Activated CD4-positive, alpha-beta T cell treated with anti-CD3 and anti-CD28 coated beads for 1 hour (primary cell): ENCODE measurements around the gene FRRS1.

ENCODE experiments used
- DNase-seq: peaks from one replicate; pipeline ENCODE4 v3.0.0-alpha.2; 2020

Gene FRRS1

DNA sequence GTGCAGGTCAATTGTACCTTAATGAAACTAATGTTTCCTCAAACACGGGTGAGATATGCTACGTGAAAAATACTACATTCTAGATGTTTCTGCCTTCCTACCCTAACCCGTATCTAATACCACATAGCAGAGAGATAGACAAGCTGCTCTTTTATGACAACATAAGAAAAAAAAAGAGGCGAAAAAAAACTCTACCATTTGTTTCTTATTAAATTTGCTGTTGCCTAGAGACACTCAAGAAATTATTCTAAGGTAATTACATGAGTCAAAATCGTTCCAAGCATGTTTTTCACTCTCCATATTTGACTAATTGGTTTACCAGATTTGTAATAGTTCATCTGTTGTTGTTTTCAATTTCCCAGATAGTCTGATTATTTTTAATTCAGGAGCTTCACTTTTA is 93.1 kb downstream of the FRRS1 start:
- no peak for DNase-seq

DNA sequence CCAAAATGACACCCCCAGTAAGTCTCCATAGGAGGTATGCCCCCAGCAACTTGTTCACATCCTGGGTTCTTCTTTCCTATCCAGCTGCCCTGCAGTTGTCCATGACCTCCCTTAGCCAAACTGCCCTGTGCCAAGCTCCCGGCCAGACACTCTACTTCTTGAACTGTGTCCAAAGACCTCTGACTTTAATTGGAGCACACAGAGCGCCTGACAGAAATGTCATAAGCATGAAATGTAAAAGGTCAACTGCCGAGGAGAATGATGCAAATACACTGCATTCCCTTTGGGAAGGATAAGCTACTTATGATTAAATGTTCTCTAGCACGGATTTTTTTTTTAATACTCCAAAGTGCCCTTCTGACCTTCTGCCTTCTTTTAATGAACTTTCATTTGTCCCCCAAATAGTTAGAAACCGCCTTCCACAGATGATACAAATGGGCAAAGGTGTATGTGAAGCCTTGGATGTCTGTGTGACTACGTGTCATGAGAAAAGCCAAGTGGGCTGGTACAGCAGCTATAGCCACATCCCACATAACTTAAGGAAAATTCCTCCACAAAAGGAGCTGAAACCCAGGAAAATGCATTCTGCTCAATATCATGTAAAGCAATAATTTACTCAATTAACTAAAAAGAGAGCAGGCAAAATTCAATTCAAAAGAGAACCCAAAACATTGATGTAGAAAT is 93.8 kb downstream of the FRRS1 start:
- no peak for DNase-seq

DNA sequence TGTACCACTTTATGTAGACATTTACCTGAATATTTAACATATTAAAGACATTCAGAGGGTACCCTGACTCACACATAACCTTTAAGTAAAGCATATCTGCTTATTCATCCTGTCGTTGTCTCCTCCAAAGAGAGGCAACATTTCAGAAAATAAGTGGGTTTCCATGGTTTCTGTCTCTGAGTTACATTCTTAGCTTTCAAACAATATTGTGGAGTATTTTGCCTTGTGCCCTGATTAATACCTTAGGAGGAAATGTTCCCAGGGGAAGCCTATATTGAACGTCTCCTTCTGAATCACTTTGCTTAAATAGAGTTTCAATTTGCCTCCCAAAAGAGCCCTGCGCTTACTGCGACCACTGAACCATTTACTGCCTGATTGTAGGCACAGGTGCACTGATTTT is 94.4 kb downstream of the FRRS1 start:
- DNase-seq: no peak

DNA sequence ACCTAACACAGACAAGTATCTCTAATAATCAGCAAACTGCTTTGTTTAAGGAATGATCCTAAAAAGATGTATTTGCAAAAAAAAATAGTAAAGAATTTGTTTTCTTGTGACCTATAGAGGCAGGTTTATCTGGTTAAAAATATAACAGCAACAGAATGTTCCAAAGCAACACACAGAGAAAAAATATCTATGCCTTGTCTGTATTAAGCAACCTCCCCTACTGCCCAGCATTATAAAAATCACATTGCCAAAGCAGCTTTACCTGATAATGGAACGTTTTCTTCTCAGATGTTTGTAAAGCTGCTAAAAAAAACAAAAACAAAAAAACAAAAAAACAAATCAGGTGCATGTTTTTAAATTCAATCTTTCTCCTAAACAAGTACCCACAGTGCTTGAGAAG is 95.9 kb downstream of the FRRS1 start:
- DNase-seq: no peak

DNA sequence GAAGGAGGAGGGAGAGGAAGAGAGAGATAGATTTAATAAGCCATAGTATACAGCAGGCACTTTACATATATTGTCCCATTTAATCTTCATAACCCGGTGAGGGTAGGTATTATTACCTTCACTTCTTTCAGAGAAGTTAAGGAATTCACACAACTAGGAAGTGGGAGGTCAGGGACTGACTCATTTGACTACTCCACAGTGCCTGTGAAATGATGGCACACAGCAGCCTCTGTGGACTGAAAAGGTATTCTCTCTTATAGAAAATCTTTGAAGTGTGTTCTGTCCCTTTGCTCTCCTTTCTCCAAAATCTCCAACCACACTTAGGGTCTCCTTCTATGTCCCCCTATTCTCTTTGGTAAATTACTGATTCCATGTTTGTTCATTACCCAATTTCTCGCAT is 96.6 kb downstream of the FRRS1 start:
- DNase-seq: no peak

DNA sequence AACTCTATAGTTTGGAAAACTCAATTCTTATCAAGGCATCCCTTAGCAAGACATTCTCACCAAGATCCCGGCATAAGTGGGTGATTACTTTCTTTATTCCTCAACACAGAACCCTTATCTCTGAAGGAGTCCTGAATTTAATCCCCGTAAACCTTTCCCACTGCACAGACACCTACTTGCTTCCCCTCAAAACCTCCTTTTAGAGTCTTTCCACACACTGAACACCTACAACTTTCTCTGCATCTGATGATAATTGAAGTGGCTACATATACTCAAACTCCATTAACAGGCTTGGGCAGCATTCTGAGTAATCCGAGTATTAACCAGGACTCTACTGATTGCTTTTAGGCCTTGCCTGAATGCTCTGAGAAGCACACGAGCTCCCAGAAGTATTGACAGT is 97.1 kb downstream of the FRRS1 start:
- no peak for DNase-seq

DNA sequence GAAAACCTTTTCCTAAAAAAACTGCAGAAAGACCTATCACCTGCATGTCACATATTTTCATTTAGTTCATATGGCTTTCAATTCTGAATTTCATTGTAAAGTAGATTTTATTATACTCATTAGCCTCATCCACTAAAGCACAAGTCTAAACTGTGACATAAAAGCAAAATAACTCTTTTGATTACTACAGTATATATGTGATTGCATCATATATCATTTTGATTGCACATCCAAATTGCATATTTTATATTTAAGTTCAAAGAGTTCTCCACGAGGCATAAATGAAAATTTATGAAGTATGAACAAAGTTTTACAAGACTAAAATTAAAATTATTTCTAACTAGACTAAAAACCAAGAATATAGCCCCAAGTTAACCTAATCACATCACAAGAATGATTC is 101.2 kb downstream of the FRRS1 start:
- DNase-seq: no peak

DNA sequence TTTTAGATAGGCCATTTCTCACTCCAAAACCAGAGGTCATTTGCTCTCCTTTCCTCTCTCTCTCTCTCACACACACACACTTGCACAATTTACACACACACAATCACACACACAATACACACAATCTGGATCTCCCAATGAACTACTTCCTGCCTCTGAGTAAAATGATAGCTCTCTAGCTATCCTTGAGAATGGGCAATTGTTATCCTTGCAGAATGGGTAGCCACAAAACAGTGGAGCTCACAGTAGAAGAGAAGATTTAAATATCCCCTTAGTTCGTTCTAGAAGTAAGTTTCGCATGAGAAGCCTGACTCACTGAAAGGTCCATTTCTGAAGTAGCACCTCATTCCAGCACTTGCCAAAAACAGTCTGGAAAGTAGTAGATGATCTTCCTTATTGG is 102.9 kb downstream of the FRRS1 start:
- no peak for DNase-seq

DNA sequence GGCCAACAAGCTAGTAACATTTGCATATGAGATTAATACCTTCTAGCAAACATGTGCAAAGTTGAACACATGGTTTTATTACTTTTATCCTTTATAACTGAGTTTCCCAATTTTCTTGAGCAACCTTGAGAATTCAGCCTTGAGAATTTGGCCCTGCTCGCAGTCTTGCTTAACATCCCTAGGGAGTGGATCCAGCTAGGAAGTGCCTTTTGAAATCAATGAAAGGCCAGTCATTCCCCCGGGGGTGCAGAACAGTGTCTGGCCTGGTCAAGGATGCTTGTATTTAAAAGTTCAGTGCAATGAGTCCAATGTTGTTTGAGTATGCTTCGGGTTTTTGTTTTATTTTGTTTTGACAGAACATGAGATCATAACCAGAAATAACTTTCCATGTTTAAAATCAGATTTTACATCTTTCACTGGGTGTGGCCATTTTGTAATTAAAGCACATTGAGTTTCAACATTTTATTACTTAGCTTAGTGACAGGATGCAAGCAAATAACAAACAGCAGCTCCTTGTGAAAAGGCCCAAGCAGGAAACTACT is 103.8 kb downstream of the FRRS1 start:
- no peak for DNase-seq

DNA sequence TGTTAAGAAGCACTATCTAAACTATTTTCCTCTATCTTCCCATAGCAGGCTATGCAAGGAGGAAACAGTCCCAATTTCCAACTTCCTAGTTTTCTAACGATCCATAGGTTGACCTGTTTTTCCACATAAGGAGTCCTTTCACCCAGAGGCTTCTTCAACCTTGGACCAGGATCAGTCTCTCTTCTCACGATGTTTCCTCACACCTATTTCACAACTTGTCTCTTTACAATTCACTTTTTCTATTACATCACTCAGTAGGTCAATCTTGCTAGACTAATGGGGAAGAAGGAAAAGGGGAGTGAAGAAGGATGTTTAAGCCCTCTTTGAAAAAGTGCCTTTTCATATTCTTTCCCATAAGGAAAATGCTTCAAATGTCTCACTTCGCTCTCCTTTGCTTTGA is 104.7 kb downstream of the FRRS1 start:
- no peak for DNase-seq

DNA sequence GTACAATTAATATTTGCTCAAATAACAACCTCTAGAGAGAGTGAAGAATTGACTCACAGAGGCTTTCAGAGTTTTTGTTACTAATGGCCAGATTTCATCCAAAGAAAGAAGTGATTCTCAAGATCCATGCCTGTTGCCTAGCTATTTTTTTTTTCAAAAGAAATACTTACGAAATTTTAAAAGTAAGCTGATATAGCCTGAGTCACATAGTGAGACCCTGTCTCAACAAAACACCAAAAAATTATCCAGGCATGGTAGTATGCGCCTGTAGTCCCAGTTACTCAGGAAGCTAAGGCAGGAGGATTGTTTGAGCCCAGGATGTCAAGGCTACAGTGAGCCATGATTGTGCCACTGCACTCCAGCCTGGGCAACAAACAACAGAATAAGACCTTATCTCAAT is 105.9 kb downstream of the FRRS1 start:
- no peak for DNase-seq

DNA sequence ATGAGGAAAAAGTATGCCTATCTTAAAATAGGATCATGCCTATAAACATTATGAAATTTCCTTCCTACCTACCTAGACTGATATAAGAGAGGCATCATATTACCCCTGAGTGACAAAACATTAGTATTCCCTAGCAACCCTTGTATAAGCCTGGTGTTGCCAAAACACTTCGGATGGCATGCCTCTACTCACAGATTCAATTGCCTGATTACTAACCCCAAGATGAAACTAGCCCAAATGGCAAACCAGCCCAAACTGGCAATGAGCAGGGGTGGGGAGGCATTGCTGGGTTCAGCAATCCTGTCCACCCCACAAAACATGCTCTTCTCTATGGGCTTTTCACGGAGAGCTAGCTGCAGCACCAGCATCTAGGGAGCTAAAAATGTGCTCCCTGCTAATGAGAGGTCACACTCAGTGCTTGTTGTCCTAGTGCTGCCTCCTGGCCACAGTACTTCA is 106.7 kb downstream of the FRRS1 start:
- DNase-seq: no peak
